Lung (tissue), 12 donors: ENCODE measurements around the gene LHX6. TPM values are rescaled to one million over a fixed set of nuclear protein-coding genes. Genes with fewer than 3 reads are reported as not detected.

Experiments
- ATAC-seq: fragments of 200-7000 bp; cut with Tn5 transposase; one replicate; pipeline ENCODE4 v1.9.1; 2020; ENCODE audit warnings: moderate number of reproducible peaks; ENCODE audit not compliant: insufficient read depth, low FRiP score
- DNase-seq, 3 donors: peaks; one replicate each; pipeline ENCODE4 v3.0.0-alpha.2; 2013 to 2017
- H3K27ac ChIP-seq, 2 donors: one replicate each; pipeline ENCODE4 v1.5.1; 2013; ENCODE audit warnings: mild to moderate bottlenecking in 2 of 2, moderate library complexity in 2 of 2, control low read depth in 1 of 2, inconsistent platforms in 1 of 2, low read depth in 1 of 2, low read length in 1 of 2
- H3K27me3 ChIP-seq, 3 donors: one replicate each; pipeline ENCODE4 v1.5.1; 2013; ENCODE audit warnings: low read length in 2 of 3; ENCODE audit not compliant: control insufficient read depth in 3 of 3, insufficient read depth in 3 of 3
- H3K36me3 ChIP-seq, 4 donors: one replicate each; pipeline ENCODE4 v1.5.1; 2013; ENCODE audit warnings: low read length in 4 of 4, mild to moderate bottlenecking in 1 of 4, moderate library complexity in 1 of 4; ENCODE audit not compliant: control insufficient read depth in 4 of 4, insufficient read depth in 4 of 4
- H3K4me1 ChIP-seq, 5 donors: one replicate each; pipeline ENCODE4 v1.5.1; 2013; ENCODE audit warnings: low read length in 5 of 5, mild to moderate bottlenecking in 2 of 5, moderate library complexity in 1 of 5; ENCODE audit not compliant: control insufficient read depth in 5 of 5, insufficient read depth in 5 of 5
- H3K4me3 ChIP-seq: one replicate; pipeline ENCODE4 v1.5.1; 2013; ENCODE audit warnings: mild to moderate bottlenecking, control low read depth, moderate library complexity
- H3K9ac ChIP-seq, 2 donors: one replicate each; pipeline ENCODE4 v1.5.1; 2013; ENCODE audit warnings: low read length in 2 of 2, control low read depth in 1 of 2; ENCODE audit not compliant: insufficient read depth in 1 of 2
- H3K9me3 ChIP-seq, 4 donors: one replicate each; pipeline ENCODE4 v1.5.1; 2013; ENCODE audit warnings: low read length in 3 of 4, mild to moderate bottlenecking in 1 of 4, moderate library complexity in 1 of 4; ENCODE audit not compliant: control insufficient read depth in 4 of 4, insufficient read depth in 3 of 4
- CTCF ChIP-seq: IDR thresholded peaks from 2 replicates; pipeline ENCODE4 v1.5.1; 2012; ENCODE audit warnings: mild to moderate bottlenecking; ENCODE audit errors: control extremely low read depth, extremely low read depth
- WGBS, 2 donors: extraction: QIAGEN DNeasy Blood & Tissue Kit; methylation state at CpG; one replicate each; pipeline ENCODE4 v1.1.7; 2013; 5-methylcytosine and 5-hydroxymethylcytosine counted together
- polyA plus RNA-seq, 2 donors: library from polyadenylated mRNA; stranded (reverse); fragments of 200-250 nt; gene quantifications; one replicate each; pipeline ENCODE4 v1.2.1, GENCODE V29; 2013
- total RNA-seq, 2 donors: library from RNA; depleted of rRNA in 1 of 2; stranded (reverse); fragments of >200 nt in 1 of 2; gene quantifications; one replicate each; pipeline ENCODE4 v1.2.1, GENCODE V29; 2014 to 2021
- donor health status: control.
- donor health status: control.
- donor health status: Bipolar disorder and iron deficiency.
- donor health status: healthy.
- donor health status: DM: yes; HTN: yes; CAD: no.

The LHX6 gene
- total and polyA plus RNA-seq, 4 donors, result 3.2 to 11.3 (median 4.3) TPM

GRCh38 chr9:122228191-122228567 lies 578 bp downstream of the LHX6 start:
- Histone ChIP-seq H3K9ac (no peak overlapping the region), H3K36me3 (no peaks in the 10 kb centered on the region), H3K4me3 (peak overlapping the region; percentile 52), H3K4me1 (peaks cover 0 to 10% (median 0%) of the 10 kb centered on the region in 5 donors), H3K9me3 (peaks cover 0 to 5% (median 0%) of the 10 kb centered on the region in 4 donors), H3K27ac (no peak overlapping the region), H3K27me3 (peaks cover 0 to 88% (median 78%) of the 10 kb centered on the region in 3 donors)
- ATAC-seq (no peak), DNase-seq (peak in 1 of 3 donors; percentile 14)
- TF ChIP-seq CTCF, result no peak
- WGBS, 2 donors, result 0 to 3% methylated on average over 38 of the region's 38 CpGs

GRCh38 chr9:122227575-122227900 lies 1.2 kb downstream of the LHX6 start:
- ATAC-seq (no peak), DNase-seq (peak in 1 of 3 donors; percentile 20)
- Histone ChIP-seq H3K4me1 (peaks cover 0 to 10% (median 0%) of the 10 kb centered on the region in 5 donors), H3K9me3 (peaks cover 0 to 5% (median 0%) of the 10 kb centered on the region in 4 donors), H3K27me3 (peaks cover 0 to 89% (median 78%) of the 10 kb centered on the region in 3 donors), H3K36me3 (no peaks in the 10 kb centered on the region), H3K9ac (no peak overlapping the region), H3K27ac (no peak overlapping the region), H3K4me3 (peak overlapping the region; percentile 9)
- WGBS, 2 donors, result 10 to 32% methylated on average over 10 of the region's 10 CpGs
- no peak for TF ChIP-seq CTCF

- peak in 1 of 3 donors; percentile 16 for DNase-seq
- Histone ChIP-seq H3K27me3 (peaks cover 0 to 91% (median 80%) of the 10 kb centered on the region in 3 donors), H3K4me3 (peak overlapping the region; percentile 9), H3K9ac (no peak overlapping the region), H3K9me3 (peaks cover 0 to 5% (median 0%) of the 10 kb centered on the region in 4 donors), H3K27ac (no peak overlapping the region), H3K4me1 (peaks cover 0 to 10% (median 0%) of the 10 kb centered on the region in 5 donors), H3K36me3 (no peaks in the 10 kb centered on the region)
- TF ChIP-seq CTCF, result no peak
- 34 to 43% methylated on average over 52 to 59 of the region's 59 CpGs for WGBS, 2 donors
- ATAC-seq, result no peak
These were observed 1.8 kb downstream of the LHX6 start for GRCh38 chr9:122226758-122227574.
